Neuronal stem cell (in vitro differentiated cells): ENCODE data around the gene PPDPF.

Source experiments
- DNase-seq: peaks from one replicate; pipeline ENCODE4 v3.0.0-alpha.2; 2013; ENCODE audit warnings: low spot score
- H2AFZ ChIP-seq: one replicate; pipeline ENCODE4 v1.6.1; 2013; ENCODE audit warnings: mild to moderate bottlenecking, low read length, inconsistent platforms
- H2AK5ac ChIP-seq: 2 replicates; pipeline ENCODE4 v1.6.1; 2013; ENCODE audit warnings: low read depth, mild to moderate bottlenecking, inconsistent platforms, low read length, moderate library complexity, mixed read lengths
- H2BK120ac ChIP-seq: 2 replicates; pipeline ENCODE4 v1.6.1; 2013; ENCODE audit warnings: low read depth, mild to moderate bottlenecking, inconsistent platforms, low read length, moderate library complexity, mixed read lengths
- H2BK12ac ChIP-seq: one replicate; pipeline ENCODE4 v1.6.1; 2013; ENCODE audit warnings: low read length, inconsistent platforms
- H2BK15ac ChIP-seq: 2 replicates; pipeline ENCODE4 v1.6.1; 2013; ENCODE audit warnings: mild to moderate bottlenecking, low read length, inconsistent platforms, mixed read lengths
- H2BK5ac ChIP-seq: one replicate; pipeline ENCODE4 v1.6.1; 2013; ENCODE audit warnings: inconsistent platforms, mild to moderate bottlenecking, low read length, moderate library complexity
- H3K14ac ChIP-seq: one replicate; pipeline ENCODE4 v1.6.1; 2013; ENCODE audit warnings: low read length, inconsistent platforms
- H3K18ac ChIP-seq: 2 replicates; pipeline ENCODE4 v1.6.1; 2013; ENCODE audit warnings: low read length, inconsistent platforms
- H3K23ac ChIP-seq: 2 replicates; pipeline ENCODE4 v1.6.1; 2013; ENCODE audit warnings: low read depth, mild to moderate bottlenecking, mixed read lengths, low read length, inconsistent platforms; ENCODE audit not compliant: poor library complexity
- H3K27ac ChIP-seq: replicated peaks from 3 replicates; pipeline ENCODE4 v1.5.1; 2013; ENCODE audit warnings: low read length, inconsistent platforms
- H3K27me3 ChIP-seq, 3 experiments: 2 replicates each; pipeline ENCODE4 v1.6.1; 2013; ENCODE audit warnings: low read length in 3 of 3, mild to moderate bottlenecking in 2 of 3, inconsistent platforms in 1 of 3, low read depth in 1 of 3, mixed read lengths in 1 of 3, moderate library complexity in 1 of 3; ENCODE audit not compliant: control insufficient read depth in 3 of 3, insufficient read depth in 3 of 3
- H3K36me3 ChIP-seq, 2 donors: replicated peaks in 1 of 2; 2 replicates each; pipeline ENCODE4 v1.6.1; 2013; ENCODE audit warnings: low read length in 2 of 2; ENCODE audit not compliant: control insufficient read depth in 2 of 2, insufficient read depth in 2 of 2
- H3K4ac ChIP-seq: 2 replicates; pipeline ENCODE4 v1.6.1; 2013; ENCODE audit warnings: inconsistent platforms, mild to moderate bottlenecking, low read length, moderate library complexity
- H3K4me1 ChIP-seq, 2 donors: 1 replicate in 1 of 2; 2 replicates in 1 of 2; pipeline ENCODE4 v1.6.1; 2013; ENCODE audit warnings: low read length in 2 of 2, low read depth in 1 of 2; ENCODE audit not compliant: control insufficient read depth in 2 of 2, insufficient read depth in 1 of 2
- H3K4me2 ChIP-seq: one replicate; pipeline ENCODE4 v1.6.1; 2013; ENCODE audit warnings: mild to moderate bottlenecking, low read length, inconsistent platforms; ENCODE audit not compliant: insufficient read depth, poor library complexity, severe bottlenecking
- H3K4me3 ChIP-seq, 2 donors: 2 replicates each; pipeline ENCODE4 v1.5.1; 2013; ENCODE audit warnings: low read length in 2 of 2, mild to moderate bottlenecking in 2 of 2, inconsistent platforms in 1 of 2, moderate library complexity in 1 of 2
- H3K79me1 ChIP-seq: one replicate; pipeline ENCODE4 v1.6.1; 2013; ENCODE audit warnings: low read depth, mild to moderate bottlenecking, inconsistent platforms, low read length, moderate library complexity
- H3K9ac ChIP-seq: one replicate; pipeline ENCODE4 v1.6.1; 2013; ENCODE audit warnings: mild to moderate bottlenecking, low read depth, low read length, inconsistent platforms; ENCODE audit not compliant: poor library complexity
- H3K9me3 ChIP-seq, 2 donors: replicated peaks in 1 of 2; 2 replicates each; pipeline versions ENCODE3 to v1.6.1; 2013; ENCODE audit warnings: low read length in 2 of 2, mild to moderate bottlenecking in 2 of 2, inconsistent platforms in 1 of 2, low read depth in 1 of 2, mixed read lengths in 1 of 2, moderate library complexity in 1 of 2; ENCODE audit not compliant: control insufficient read depth in 2 of 2, insufficient read depth in 1 of 2
- H4K8ac ChIP-seq: one replicate; pipeline ENCODE4 v1.6.1; 2013; ENCODE audit warnings: low read depth, mild to moderate bottlenecking, inconsistent platforms, low read length, moderate library complexity
- H4K91ac ChIP-seq: one replicate; pipeline ENCODE4 v1.6.1; 2013; ENCODE audit warnings: low read length, low read depth, mild to moderate bottlenecking, inconsistent platforms; ENCODE audit not compliant: poor library complexity
- WGBS, 2 donors: extraction: QIAGEN DNeasy Blood & Tissue Kit; methylation state at CpG; one replicate each; pipeline ENCODE4 v1.1.7; 2013; ENCODE audit warnings: missing lambda C conversion rate in 2 of 2, mixed read lengths in 1 of 2; ENCODE audit not compliant: insufficient read length in 2 of 2, insufficient replicate concordance in 1 of 2; ENCODE audit errors: extremely low coverage in 2 of 2; 5-methylcytosine and 5-hydroxymethylcytosine counted together

The PPDPF gene

DNA sequence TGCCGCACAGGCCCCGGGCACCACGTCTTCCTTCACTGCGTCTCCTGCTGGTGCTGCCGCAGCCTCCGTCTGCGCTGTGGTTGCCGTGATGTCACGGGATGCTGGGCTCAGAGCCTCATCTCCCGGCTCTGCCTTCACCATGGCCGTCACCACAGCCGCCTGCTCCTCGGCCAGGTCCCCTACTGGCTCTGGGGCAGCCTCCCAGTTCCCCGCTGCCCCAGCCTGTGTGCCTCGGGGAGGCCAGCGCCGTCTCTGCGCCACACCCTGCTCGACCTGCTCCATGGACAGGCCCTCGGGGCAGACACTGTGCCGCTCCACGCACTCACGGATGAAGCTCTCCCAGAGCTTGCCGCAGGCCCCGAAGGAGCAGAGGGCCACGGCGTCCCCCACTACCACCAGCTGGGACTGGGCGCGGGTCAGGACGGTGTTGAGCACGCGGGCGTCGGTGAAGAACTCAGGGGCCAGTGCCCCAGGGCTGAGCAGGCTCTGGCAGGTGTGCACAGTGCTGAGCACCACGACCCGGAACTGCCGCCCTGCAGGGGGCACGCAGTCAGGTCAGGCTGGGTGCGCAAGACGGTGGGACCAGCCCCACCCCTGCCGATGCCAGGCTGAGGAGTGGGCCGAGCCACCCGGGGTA lies 45.3 kb downstream of the PPDPF start:
- H3K27me3 ChIP-seq = no peaks in the 10 kb centered on the region
- no peak overlapping the region for H4K91ac ChIP-seq
- H3K36me3 ChIP-seq = no peaks in the 10 kb centered on the region
- H2BK120ac ChIP-seq = no peak overlapping the region
- no CpG with 5 or more reads among the region's 43 CpGs for WGBS, 2 donors
- H3K27ac ChIP-seq = no peak overlapping the region
- H2AK5ac ChIP-seq = no peak overlapping the region
- no peak overlapping the region for H2BK12ac ChIP-seq
- DNase-seq = no peak
- no peak overlapping the region for H3K4me3 ChIP-seq
- H3K9me3 ChIP-seq = no peaks in the 10 kb centered on the region
- no peak overlapping the region for H3K18ac ChIP-seq
- H2AFZ ChIP-seq = no peak overlapping the region
- no peak overlapping the region for H3K4me2 ChIP-seq
- no peaks in the 10 kb centered on the region for H3K4me1 ChIP-seq
- H3K4ac ChIP-seq = no peak overlapping the region
- H3K9ac ChIP-seq = peak overlapping the region; percentile 53
- H3K23ac ChIP-seq = peak overlapping the region; percentile 5
- H4K8ac ChIP-seq = no peak overlapping the region
- H2BK5ac ChIP-seq = peak overlapping the region; percentile 24
- H2BK15ac ChIP-seq = no peak overlapping the region
- peaks cover 1% of the 10 kb centered on the region for H3K79me1 ChIP-seq
- no peak overlapping the region for H3K14ac ChIP-seq

DNA sequence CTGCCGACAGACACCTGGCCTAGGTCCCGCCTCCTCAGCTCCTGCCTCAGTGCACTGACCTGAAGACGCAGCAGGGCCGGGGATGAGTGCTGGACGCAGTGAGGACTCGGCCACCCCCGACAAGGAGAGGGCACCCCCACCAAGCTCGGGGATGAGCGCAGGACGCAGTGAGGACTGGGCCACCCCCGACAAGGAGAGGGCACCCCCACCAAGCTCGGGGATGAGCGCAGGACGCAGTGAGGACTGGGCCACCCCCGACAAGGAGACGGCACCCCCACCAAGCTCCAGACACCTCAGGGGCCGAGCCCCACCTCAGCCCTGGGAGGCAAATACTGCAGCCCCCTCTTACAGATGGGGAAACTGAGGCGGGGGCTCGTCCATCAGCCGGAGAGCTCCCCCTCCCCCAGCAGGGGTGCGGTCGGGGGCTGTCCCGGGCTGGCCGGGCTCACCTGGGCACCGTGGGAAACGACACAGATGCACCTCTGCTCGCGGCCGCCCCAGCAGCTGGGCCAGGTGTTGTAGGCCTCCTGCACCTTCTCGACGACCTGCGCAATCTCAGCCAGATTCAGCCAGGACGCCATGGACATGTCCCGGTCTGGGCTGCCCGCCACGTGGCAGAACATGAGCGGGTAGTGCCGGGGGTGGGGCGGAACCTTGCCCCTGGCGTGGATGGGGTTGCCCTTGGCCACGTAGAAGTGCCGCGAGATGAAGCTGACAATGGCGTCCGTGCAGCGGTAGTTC lies 46.0 kb downstream of the PPDPF start:
- H3K4ac ChIP-seq = no peak overlapping the region
- H2AFZ ChIP-seq = no peak overlapping the region
- peaks cover 1% of the 10 kb centered on the region for H3K79me1 ChIP-seq
- H3K27me3 ChIP-seq = no peaks in the 10 kb centered on the region
- no peak for DNase-seq
- no peak overlapping the region for H3K27ac ChIP-seq
- H2BK15ac ChIP-seq = no peak overlapping the region
- H3K23ac ChIP-seq = peak overlapping the region; percentile 80
- no peaks in the 10 kb centered on the region for H3K4me1 ChIP-seq
- H3K9me3 ChIP-seq = no peaks in the 10 kb centered on the region
- no peak overlapping the region for H3K4me2 ChIP-seq
- H2BK5ac ChIP-seq = peak overlapping the region; percentile 53
- no peak overlapping the region for H3K14ac ChIP-seq
- H2AK5ac ChIP-seq = no peak overlapping the region
- H3K36me3 ChIP-seq = no peaks in the 10 kb centered on the region
- WGBS, 2 donors = no CpG with 5 or more reads among the region's 46 CpGs
- no peak overlapping the region for H2BK120ac ChIP-seq
- H4K8ac ChIP-seq = peak overlapping the region; percentile 65
- no peak overlapping the region for H3K4me3 ChIP-seq
- no peak overlapping the region for H2BK12ac ChIP-seq
- no peak overlapping the region for H4K91ac ChIP-seq
- no peak overlapping the region for H3K18ac ChIP-seq
- no peak overlapping the region for H3K9ac ChIP-seq

DNA sequence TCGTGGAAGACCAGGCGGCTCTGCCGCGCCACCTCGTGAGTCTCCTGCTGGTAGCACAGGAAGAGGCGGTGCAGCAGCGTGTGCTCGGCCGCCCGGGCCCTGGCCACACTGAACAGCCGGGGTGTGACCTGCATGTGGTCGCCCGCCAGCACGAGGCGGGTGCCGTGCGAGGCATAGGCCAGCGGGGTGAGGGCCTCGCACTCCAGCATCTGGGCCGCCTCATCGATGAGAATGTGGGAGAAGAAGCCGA lies 46.5 kb downstream of the PPDPF start:
- Histone ChIP-seq H3K4ac (no peak overlapping the region), H3K27ac (no peak overlapping the region), H3K23ac (peak overlapping the region; percentile 80), H4K91ac (no peak overlapping the region), H3K4me1 (no peaks in the 10 kb centered on the region), H2AFZ (no peak overlapping the region), H4K8ac (peak overlapping the region; percentile 65), H2BK120ac (no peak overlapping the region), H3K9me3 (no peaks in the 10 kb centered on the region), H3K18ac (no peak overlapping the region), H3K14ac (no peak overlapping the region), H3K4me3 (no peak overlapping the region), H3K9ac (no peak overlapping the region), H2AK5ac (peak overlapping the region; percentile 63), H3K36me3 (no peaks in the 10 kb centered on the region), H2BK12ac (no peak overlapping the region), H2BK5ac (peak overlapping the region; percentile 53), H2BK15ac (no peak overlapping the region), H3K79me1 (peaks cover 1% of the 10 kb centered on the region), H3K27me3 (no peaks in the 10 kb centered on the region), H3K4me2 (no peak overlapping the region)
- no peak for DNase-seq
- WGBS, 2 donors = no CpG with 5 or more reads among the region's 22 CpGs

DNA sequence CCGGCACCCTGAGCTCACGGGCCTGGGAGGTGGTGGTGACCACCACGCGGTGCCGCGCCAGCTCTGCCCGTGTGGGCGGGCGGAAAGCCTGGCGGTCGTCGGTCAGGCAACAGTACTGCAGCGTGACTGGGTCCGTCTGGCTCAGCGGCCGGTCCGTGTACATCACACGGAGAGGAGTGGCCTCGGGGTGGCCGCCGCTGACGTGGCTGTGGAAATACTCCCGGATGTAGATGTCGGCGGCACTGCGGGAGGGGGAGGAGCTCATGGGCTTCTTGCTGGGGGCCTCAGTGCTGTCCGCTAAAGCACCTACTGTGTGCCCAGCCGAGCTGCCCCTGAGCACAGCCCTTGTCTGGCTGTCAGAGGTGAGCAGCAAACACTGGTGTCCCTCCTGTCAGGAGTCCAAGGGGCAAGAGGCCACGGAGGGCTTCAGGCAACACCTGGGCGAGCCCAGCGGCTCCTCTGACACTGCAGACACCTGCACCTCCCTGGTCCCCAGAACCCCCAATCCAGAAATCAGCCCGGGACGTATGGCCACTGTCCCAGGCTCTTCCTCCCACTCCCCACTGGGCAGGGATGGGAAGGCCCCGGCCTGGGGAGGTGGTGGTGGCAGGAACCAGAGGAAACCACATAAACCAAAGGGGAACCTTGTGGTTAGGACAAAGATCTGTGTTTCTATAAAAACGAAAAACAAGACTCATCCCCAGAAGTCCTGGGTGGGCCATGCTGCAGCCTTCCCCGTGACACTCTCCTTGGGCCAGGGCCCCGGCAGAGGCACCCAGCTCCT lies 47.0 kb downstream of the PPDPF start:
- H3K18ac ChIP-seq = no peak overlapping the region
- H4K8ac ChIP-seq = peak overlapping the region; percentile 65
- no peak overlapping the region for H3K4me2 ChIP-seq
- H3K9ac ChIP-seq = no peak overlapping the region
- H3K79me1 ChIP-seq = peaks cover 4% of the 10 kb centered on the region
- H3K27ac ChIP-seq = no peak overlapping the region
- no peak for DNase-seq
- H2BK5ac ChIP-seq = peak overlapping the region; percentile 53
- no peak overlapping the region for H2AFZ ChIP-seq
- H4K91ac ChIP-seq = no peak overlapping the region
- H3K23ac ChIP-seq = peak overlapping the region; percentile 80
- H2AK5ac ChIP-seq = peak overlapping the region; percentile 63
- H3K4ac ChIP-seq = no peak overlapping the region
- no CpG with 5 or more reads among the region's 37 CpGs for WGBS, 2 donors
- no peak overlapping the region for H2BK15ac ChIP-seq
- H2BK120ac ChIP-seq = no peak overlapping the region
- peak overlapping the region; percentile 22 for H2BK12ac ChIP-seq
- no peaks in the 10 kb centered on the region for H3K4me1 ChIP-seq
- H3K9me3 ChIP-seq = no peaks in the 10 kb centered on the region
- H3K14ac ChIP-seq = no peak overlapping the region
- H3K4me3 ChIP-seq = no peak overlapping the region
- H3K27me3 ChIP-seq = no peaks in the 10 kb centered on the region
- H3K36me3 ChIP-seq = no peaks in the 10 kb centered on the region
